Right hindlimb (tissue), 1 donor: ENCODE measurements around the gene AFF3.
"Not testable (repeated sequence)": the region's sequence is repeated elsewhere in the genome, so short reads cannot be mapped to it uniquely, and the experiment has no call there.

Experiments used
- DNase-seq: peaks from one replicate; pipeline ENCODE4 v3.0.0-alpha.2; 2018

Gene AFF3

GRCh38 chr2:100142393-100142792 lies at the start of gene AFF3:
Gene AFF3, minus strand, starts transcription at chr2:100142590. Its CDS starts 38,136 bp downstream, at chr2:100104454.
- DNase-seq, result no peak

- no peak for DNase-seq
Observed at GRCh38 chr2:100189387-100189786, 47.0 kb upstream of the AFF3 start.

- no peak for DNase-seq
Observed at GRCh38 chr2:100188326-100188725, 45.9 kb upstream of the AFF3 start.

GRCh38 chr2:100186126-100186525 lies 43.7 kb upstream of the AFF3 start:
- no peak for DNase-seq

GRCh38 chr2:100185516-100185915 lies 43.1 kb upstream of the AFF3 start:
- no peak for DNase-seq

GRCh38 chr2:100185105-100185504 lies 42.7 kb upstream of the AFF3 start:
- no peak for DNase-seq

- DNase-seq, result no peak
Observed at GRCh38 chr2:100184055-100184737, 41.8 kb upstream of the AFF3 start.

GRCh38 chr2:100182494-100183361 lies 40.3 kb upstream of the AFF3 start:
- DNase-seq, result no peak

- no peak for DNase-seq
Observed at GRCh38 chr2:100180503-100180902, 38.1 kb upstream of the AFF3 start.

GRCh38 chr2:100179806-100180205 lies 37.4 kb upstream of the AFF3 start:
- DNase-seq, result no peak

GRCh38 chr2:100178864-100179263 lies 36.5 kb upstream of the AFF3 start:
- no peak for DNase-seq

GRCh38 chr2:100178085-100178788 lies 35.8 kb upstream of the AFF3 start:
- DNase-seq, result no peak

- DNase-seq, result no peak
Observed at GRCh38 chr2:100176925-100177324, 34.5 kb upstream of the AFF3 start.

- DNase-seq, result no peak
Observed at GRCh38 chr2:100174026-100174431, 31.6 kb upstream of the AFF3 start.

GRCh38 chr2:100166701-100167100 lies 24.3 kb upstream of the AFF3 start:
- DNase-seq, result no peak

- no peak for DNase-seq
Observed at GRCh38 chr2:100163605-100164004, 21.2 kb upstream of the AFF3 start.

GRCh38 chr2:100161945-100162620 lies 19.7 kb upstream of the AFF3 start:
- DNase-seq, result no peak

- DNase-seq, result no peak
Observed at GRCh38 chr2:100160396-100160795, 18.0 kb upstream of the AFF3 start.

GRCh38 chr2:100151832-100152231 lies 9.4 kb upstream of the AFF3 start:
- DNase-seq, result not testable (repeated sequence)

- DNase-seq, result no peak
Observed at GRCh38 chr2:100151310-100151709, 8.9 kb upstream of the AFF3 start.

GRCh38 chr2:100148883-100149282 lies 6.5 kb upstream of the AFF3 start:
- no peak for DNase-seq

- DNase-seq, result no peak
Observed at GRCh38 chr2:100146657-100146960, 4.2 kb upstream of the AFF3 start.
